GM21576 (cell line): ENCODE measurements around the gene PPEF1.

Experiments
- ATAC-seq: cut with Tn5 transposase; IDR thresholded peaks from one replicate; pipeline ENCODE4 v1.9.1; 2021; ENCODE audit warnings: mild to moderate bottlenecking, moderate library complexity; ENCODE audit not compliant: unreplicated experiment

Gene PPEF1

GRCh38 chrX:18875256-18875878, 167.9 kb downstream of the PPEF1 start:
- no peak for ATAC-seq

GRCh38 chrX:18877469-18877868, 170.0 kb downstream of the PPEF1 start:
- ATAC-seq, result no peak
